ENCODE measurements around the gene FAM184A.
"Not testable (repeated sequence)": the region's sequence is repeated elsewhere in the genome, so short reads cannot be mapped to it uniquely, and the experiment has no call there.

The FAM184A gene, protein sequence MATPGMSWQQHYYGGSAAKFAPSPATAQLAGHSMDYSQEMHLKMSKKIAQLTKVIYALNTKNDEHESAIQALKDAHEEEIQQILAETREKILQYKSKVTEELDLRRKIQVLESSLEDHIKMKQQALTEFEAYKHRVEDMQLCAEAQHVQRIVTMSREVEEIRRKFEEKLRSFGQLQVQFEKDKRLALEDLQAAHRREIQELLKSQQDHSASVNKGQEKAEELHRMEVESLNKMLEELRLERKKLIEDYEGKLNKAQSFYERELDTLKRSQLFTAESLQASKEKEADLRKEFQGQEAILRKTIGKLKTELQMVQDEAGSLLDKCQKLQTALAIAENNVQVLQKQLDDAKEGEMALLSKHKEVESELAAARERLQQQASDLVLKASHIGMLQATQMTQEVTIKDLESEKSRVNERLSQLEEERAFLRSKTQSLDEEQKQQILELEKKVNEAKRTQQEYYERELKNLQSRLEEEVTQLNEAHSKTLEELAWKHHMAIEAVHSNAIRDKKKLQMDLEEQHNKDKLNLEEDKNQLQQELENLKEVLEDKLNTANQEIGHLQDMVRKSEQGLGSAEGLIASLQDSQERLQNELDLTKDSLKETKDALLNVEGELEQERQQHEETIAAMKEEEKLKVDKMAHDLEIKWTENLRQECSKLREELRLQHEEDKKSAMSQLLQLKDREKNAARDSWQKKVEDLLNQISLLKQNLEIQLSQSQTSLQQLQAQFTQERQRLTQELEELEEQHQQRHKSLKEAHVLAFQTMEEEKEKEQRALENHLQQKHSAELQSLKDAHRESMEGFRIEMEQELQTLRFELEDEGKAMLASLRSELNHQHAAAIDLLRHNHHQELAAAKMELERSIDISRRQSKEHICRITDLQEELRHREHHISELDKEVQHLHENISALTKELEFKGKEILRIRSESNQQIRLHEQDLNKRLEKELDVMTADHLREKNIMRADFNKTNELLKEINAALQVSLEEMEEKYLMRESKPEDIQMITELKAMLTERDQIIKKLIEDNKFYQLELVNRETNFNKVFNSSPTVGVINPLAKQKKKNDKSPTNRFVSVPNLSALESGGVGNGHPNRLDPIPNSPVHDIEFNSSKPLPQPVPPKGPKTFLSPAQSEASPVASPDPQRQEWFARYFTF

DNA sequence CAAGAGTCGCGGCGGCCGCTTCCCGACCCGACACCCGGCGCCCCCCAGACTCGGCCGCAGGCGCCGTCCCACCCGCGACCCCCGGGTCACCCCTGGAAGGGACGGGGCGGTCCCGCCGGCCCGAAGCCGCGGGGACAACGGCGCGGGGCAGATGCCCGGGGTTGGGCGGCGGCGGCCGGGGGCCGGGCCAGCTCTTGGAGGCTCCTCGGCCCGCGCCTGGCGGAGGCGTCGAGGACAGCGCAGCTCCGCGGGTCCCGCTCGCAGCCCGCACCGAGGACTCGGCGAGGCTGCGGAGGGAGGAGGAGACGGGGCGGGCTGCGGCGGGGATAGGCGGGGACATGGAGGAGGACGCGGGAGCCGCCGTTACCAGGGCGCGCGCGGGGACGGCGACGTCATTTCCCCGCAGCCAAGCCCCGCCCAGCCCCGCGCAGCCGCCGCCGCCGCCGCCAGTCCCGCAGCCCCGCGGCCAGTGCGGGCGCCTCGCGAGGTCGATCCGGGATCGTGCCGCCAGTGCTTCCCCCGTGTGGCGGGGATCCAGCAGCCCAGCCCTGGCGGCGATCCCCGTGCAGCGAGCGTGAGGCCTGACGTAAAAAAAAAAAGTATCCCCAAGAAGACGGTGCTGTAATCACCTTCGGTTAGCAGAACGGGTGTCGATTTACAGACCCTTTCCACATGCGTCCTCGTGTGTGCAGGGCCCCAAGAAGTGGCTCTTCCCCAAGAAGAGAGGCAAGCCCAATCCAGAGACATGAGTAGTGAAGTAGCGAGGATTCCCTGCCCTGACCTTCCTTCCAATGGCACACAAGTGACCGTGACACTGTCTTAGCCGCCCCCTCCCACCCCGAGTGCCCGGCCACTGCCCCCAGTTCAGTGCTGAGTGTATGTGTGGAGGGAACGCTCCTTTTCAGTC lies at the start of gene FAM184A:
Gene FAM184A, minus strand, starts transcription at position 289 of the 907 bp plus-strand sequence. CDS start 365 bp downstream, outside the sequence.
- peak; percentile 86 for DNase-seq

GRCh38 chr6:119127627-119128026 lies 49.2 kb upstream of the FAM184A start:
- no peak for DNase-seq

- no peak for DNase-seq
Measured at GRCh38 chr6:119126826-119127225, 48.4 kb upstream of the FAM184A start.

DNA sequence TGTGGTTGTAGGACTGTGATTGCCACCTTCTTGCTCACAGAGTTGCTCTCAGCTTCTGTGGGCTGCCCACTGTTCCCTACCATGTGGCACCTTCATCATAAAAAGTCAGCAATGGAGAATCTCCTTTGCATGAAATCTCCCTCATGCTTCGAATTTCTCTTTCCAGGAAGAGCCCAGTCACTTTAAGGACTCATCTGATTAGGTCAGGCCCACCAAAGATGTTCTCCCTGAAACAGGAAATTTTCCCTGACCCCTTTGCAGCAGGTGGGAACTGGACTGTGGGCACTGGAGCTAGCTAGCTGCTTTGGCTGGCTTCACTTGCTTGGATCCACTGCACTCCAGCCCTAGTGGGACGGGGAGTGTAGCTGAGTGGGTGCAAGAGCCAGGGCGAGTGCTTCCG lies 47.7 kb upstream of the FAM184A start:
- DNase-seq = no peak

GRCh38 chr6:119125576-119125975 lies 47.1 kb upstream of the FAM184A start:
- DNase-seq = no peak

GRCh38 chr6:119124079-119124824 lies 45.8 kb upstream of the FAM184A start:
- no peak for DNase-seq

- no peak for DNase-seq
Measured at GRCh38 chr6:119122336-119122735, 43.9 kb upstream of the FAM184A start.

- DNase-seq = no peak
Measured at GRCh38 chr6:119121367-119121766, 42.9 kb upstream of the FAM184A start.

DNA sequence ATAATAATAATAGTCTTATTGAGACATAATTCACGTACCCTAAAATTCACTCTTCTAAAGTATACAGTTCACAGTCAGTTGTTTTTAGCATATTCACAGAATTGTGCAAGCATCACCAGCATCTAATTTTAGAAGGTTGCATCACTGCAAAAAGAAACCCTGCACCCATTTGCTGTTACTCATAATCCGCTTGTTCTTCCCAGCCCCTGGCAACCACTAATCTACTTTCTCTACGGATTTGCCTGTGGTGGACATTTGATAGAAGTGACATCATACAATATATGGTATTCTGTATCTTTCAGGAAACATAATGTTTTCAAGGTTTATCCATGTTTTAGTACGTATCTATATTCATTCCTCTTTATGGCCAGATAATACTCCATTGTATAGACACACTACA lies 41.5 kb upstream of the FAM184A start:
- no peak for DNase-seq

DNA sequence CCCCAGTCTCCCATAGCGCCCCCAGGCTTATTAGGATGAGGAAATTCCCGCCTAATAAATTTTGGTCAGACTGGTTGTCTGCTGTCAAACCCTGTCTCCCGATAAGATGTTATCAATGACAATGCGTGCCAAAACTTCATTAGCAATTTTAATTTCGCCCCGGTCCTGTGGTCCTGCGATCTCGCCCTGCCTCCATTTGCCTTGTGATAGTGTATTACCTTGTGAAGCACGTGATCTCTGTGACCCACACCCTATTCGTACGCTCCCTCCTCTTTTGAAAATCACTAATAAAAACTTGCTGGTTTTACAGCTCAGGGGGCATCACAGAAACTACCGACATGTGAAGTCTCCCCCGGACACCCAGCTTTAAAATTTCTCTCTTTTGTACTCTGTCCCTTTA lies 40.6 kb upstream of the FAM184A start:
- not testable (repeated sequence) for DNase-seq

DNA sequence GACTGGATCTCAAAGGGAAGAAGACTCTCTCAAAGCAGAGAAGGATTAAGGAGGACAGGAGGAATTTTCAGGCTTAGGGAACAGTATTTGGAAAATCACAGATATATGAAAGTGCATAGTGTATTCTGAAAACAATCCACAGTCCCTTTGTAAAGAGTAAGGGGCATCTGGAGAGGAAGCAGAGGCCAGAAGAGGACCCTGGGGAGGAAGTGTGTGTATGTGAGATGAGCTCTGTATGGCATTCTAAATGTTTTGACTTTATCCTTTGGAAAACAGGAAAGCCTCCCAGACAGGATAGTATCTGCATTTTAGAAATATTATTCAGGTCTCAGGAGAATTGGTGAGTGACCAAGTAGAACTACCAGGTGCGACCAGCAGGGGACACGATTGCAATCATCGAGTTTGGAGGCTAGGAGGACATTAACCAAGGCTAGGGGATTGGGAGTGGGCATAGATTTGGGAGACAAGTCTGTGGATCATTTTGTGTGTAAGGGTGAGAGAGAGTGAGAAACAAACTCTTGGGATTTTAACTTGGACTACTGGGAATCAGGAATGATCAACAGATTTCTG lies 38.3 kb upstream of the FAM184A start:
- DNase-seq = no peak

DNA sequence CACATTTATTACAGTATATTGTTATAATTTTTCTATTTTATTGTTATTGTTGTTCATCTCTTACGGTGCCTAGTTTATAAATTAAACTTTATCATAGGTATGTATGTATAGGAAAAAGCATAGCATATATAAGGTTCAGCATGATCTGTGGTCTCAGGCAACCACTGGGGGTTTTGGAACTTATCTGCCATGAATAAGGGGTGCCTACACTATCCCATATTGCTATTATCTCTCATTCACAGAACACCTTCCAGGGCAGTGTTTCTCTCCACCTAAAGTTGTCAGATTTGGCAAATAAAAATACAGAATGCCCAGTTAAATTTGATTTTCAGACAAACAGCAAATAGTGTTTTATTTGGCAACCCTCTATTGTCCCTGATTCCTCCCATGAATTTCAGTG lies 35.5 kb upstream of the FAM184A start:
- DNase-seq = no peak

- no peak for DNase-seq
Measured at GRCh38 chr6:119112812-119113530, 34.5 kb upstream of the FAM184A start.

- peak; percentile 65 for DNase-seq
Measured at GRCh38 chr6:119110601-119111548, 32.4 kb upstream of the FAM184A start.

- no peak for DNase-seq
Measured at GRCh38 chr6:119109654-119110325, 31.3 kb upstream of the FAM184A start.

GRCh38 chr6:119108076-119108475 lies 29.6 kb upstream of the FAM184A start:
- DNase-seq = no peak

- no peak for DNase-seq
Measured at GRCh38 chr6:119105282-119105681, 26.8 kb upstream of the FAM184A start.

GRCh38 chr6:119102901-119103300 lies 24.4 kb upstream of the FAM184A start:
- no peak for DNase-seq

DNA sequence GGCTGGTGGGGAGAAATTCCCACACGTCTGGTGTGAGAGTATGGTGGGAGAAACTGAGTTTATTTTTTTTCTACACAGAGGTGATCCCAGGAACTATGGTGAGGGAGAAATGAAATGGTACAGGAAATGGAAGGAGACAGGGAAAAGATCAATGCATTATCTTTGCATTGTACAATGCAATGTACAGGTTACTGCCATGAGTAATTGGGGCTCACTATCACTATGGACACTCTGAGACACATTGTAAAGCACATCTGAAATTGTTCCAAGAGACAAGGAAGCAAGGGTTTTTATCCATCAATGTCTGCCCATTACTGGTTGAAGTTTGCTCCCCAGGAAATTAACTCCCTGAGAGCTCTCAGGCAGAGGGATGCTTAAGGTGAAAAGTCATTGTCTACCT lies 21.7 kb upstream of the FAM184A start:
- DNase-seq = no peak
